SK-N-SH (cell line): ENCODE data around the gene PIK3R3. TPM values are rescaled to one million over a fixed set of nuclear protein-coding genes. Genes with fewer than 3 reads are reported as not detected.

Experiments
- CTCF ChIA-PET: fragments of 300-600, 350-600 bp; formaldehyde crosslinking; extraction: SDS; loops from one replicate; lab custom pipeline; 2021; lab: Yijun Ruan, JAX
- POLR2A ChIA-PET: fragments of 350-600 bp; sonication (Branson Sonifier 250); formaldehyde crosslinking; extraction: SDS; loops from one replicate; lab custom pipeline; 2020; ENCODE audit warnings: antibody characterized with exemption, inconsistent platforms; lab: Yijun Ruan, JAX
- DNase-seq: peaks from one replicate; pipeline ENCODE4 v3.0.0; 2012
- H2AFZ ChIP-seq: fragments of 200-600 bp; sonication (generic); 2 replicates; pipeline ENCODE4 v1.8.1; 2016; ENCODE audit warnings: antibody characterized with exemption, mild to moderate bottlenecking, low read depth
- H3F3A ChIP-seq: fragments of 200-600 bp; sonication (generic); replicated peaks from 2 replicates; pipeline ENCODE3; 2016; ENCODE audit warnings: antibody characterized with exemption, mild to moderate bottlenecking; ENCODE audit not compliant: insufficient read depth
- H3K27ac ChIP-seq, 2 experiments: fragments of 200-500 bp in 1 of 2; fragments of 200-600 bp in 1 of 2; sonication (Bioruptor generic) in 1 of 2; sonication (generic), shearing (Covaris generic) in 1 of 2; 2 replicates each; pipeline versions ENCODE4 v1.5.1 to v1.6.1; 2014 to 2016; ENCODE audit warnings: low read depth in 2 of 2, inconsistent platforms in 1 of 2, low read length in 1 of 2, mild to moderate bottlenecking in 1 of 2, mixed read lengths in 1 of 2
- H3K27me3 ChIP-seq: fragments of 200-600 bp; sonication (generic), shearing (Covaris generic); 2 replicates; pipeline ENCODE4 v1.6.1; 2016; ENCODE audit warnings: mixed run types; ENCODE audit not compliant: insufficient read depth
- H3K36me3 ChIP-seq, 2 experiments: fragments of 200-500 bp in 1 of 2; fragments of 200-600 bp in 1 of 2; sonication (Bioruptor generic) in 1 of 2; sonication (generic) in 1 of 2; replicated peaks in 1 of 2; 2 replicates each; pipeline versions ENCODE3 to v1.5.1; 2014 to 2016; ENCODE audit warnings: low read length in 1 of 2, mild to moderate bottlenecking in 1 of 2; ENCODE audit not compliant: insufficient read depth in 2 of 2, control insufficient read depth in 1 of 2
- H3K4me1 ChIP-seq, 2 experiments: fragments of 200-500 bp in 1 of 2; fragments of 200-600 bp in 1 of 2; sonication (Bioruptor generic) in 1 of 2; sonication (generic), shearing (Covaris generic) in 1 of 2; 2 replicates each; pipeline versions ENCODE4 v1.5.1 to v1.6.1; 2014 to 2016; ENCODE audit warnings: low read depth in 1 of 2, low read length in 1 of 2, mixed run types in 1 of 2; ENCODE audit not compliant: insufficient read depth in 2 of 2, control insufficient read depth in 1 of 2
- H3K4me2 ChIP-seq: fragments of 200-600 bp; sonication (generic), shearing (Covaris generic); 2 replicates; pipeline ENCODE4 v1.6.1; 2017; ENCODE audit warnings: mixed run types
- H3K4me3 ChIP-seq, 2 experiments: fragments of 200-500 bp in 1 of 2; fragments of 200-600 bp in 1 of 2; sonication (Bioruptor generic) in 1 of 2; sonication (generic), shearing (Covaris generic) in 1 of 2; 2 replicates each; pipeline versions ENCODE4 v1.5.1 to v1.8.1; 2014 to 2016; ENCODE audit warnings: low read depth in 2 of 2, inconsistent platforms in 1 of 2, low read length in 1 of 2, mild to moderate bottlenecking in 1 of 2, mixed read lengths in 1 of 2, moderate library complexity in 1 of 2
- H3K79me2 ChIP-seq: fragments of 200-600 bp; sonication (generic); 2 replicates; pipeline ENCODE4 v1.8.1; 2017; ENCODE audit warnings: mild to moderate bottlenecking; ENCODE audit not compliant: insufficient read depth
- H3K9ac ChIP-seq: fragments of 200-600 bp; sonication (generic); 2 replicates; pipeline ENCODE4 v1.6.1; 2017; ENCODE audit warnings: mixed run types
- H3K9me2 ChIP-seq: fragments of 200-600 bp; sonication (generic); 2 replicates; pipeline ENCODE4 v1.6.1; 2017; ENCODE audit warnings: mixed run types
- H3K9me3 ChIP-seq: fragments of 200-600 bp; sonication (generic); 2 replicates; pipeline ENCODE4 v1.6.1; 2017; ENCODE audit warnings: mixed run types, mild to moderate bottlenecking, moderate library complexity
- H4K20me1 ChIP-seq: fragments of 200-600 bp; sonication (generic); 2 replicates; pipeline ENCODE4 v1.6.1; 2017; ENCODE audit warnings: mild to moderate bottlenecking, mixed run types; ENCODE audit not compliant: insufficient read depth
- CHD2 ChIP-seq: fragments of 150-350 bp; IDR thresholded peaks from 2 replicates; pipeline ENCODE4 v1.6.1; 2018; ENCODE audit warnings: low read length; ENCODE audit not compliant: partially characterized antibody
- EP300 ChIP-seq, 2 experiments: IDR thresholded peaks; 2 replicates each; pipeline versions ENCODE4 v1.4.0 to v1.6.1; 2012; ENCODE audit warnings: borderline replicate concordance in 1 of 2, low read depth in 1 of 2, low read length in 1 of 2
- IRF3 ChIP-seq: fragments of 150-350 bp; IDR thresholded peaks from 2 replicates; pipeline ENCODE4 v1.6.1; 2016; ENCODE audit warnings: mild to moderate bottlenecking, low read depth, low read length
- JUND ChIP-seq: IDR thresholded peaks from 2 replicates; pipeline ENCODE4 v1.4.0; 2012
- MXI1 ChIP-seq: IDR thresholded peaks from 2 replicates; pipeline ENCODE4 v1.6.1; 2012; ENCODE audit warnings: mild to moderate bottlenecking, low read depth, low read length, improper control_type of control experiment
- POLR2AphosphoS5 ChIP-seq: IDR thresholded peaks from 2 replicates; pipeline ENCODE4 v1.6.1; 2012; ENCODE audit warnings: low read depth, low read length
- RFX5 ChIP-seq: IDR thresholded peaks from 2 replicates; pipeline ENCODE4 v1.6.1; 2012; ENCODE audit warnings: mild to moderate bottlenecking, improper control_type of control experiment, low read length
- TCF12 ChIP-seq: IDR thresholded peaks from 2 replicates; pipeline ENCODE4 v1.4.0; 2012
- USF2 ChIP-seq: fragments of 150-350 bp; IDR thresholded peaks from 2 replicates; pipeline ENCODE4 v1.6.1; 2017; ENCODE audit warnings: antibody characterized with exemption, low read length, low read depth, borderline replicate concordance
- YY1 ChIP-seq: IDR thresholded peaks from 2 replicates; pipeline ENCODE4 v1.4.0; 2012; ENCODE audit warnings: low read depth, mild to moderate bottlenecking
- WGBS: methylation state at CpG from one replicate; pipeline ENCODE4 v1.1.6; 2017; ENCODE audit warnings: low lambda C conversion rate; 5-methylcytosine and 5-hydroxymethylcytosine counted together
- polyA plus RNA-seq, 3 experiments: library from polyadenylated mRNA; depleted of rRNA; stranded (reverse); fragments of >200 nt; gene quantifications; 2 replicates each; pipeline ENCODE4 v1.2.3, GENCODE V29; 2012
- TF ChIP-seq, protein P1 (sequence below): IDR thresholded peaks from 2 replicates; pipeline ENCODE4 v1.6.1; 2012; ENCODE audit warnings: mild to moderate bottlenecking, low read depth, low read length, moderate library complexity

The PIK3R3 gene
- polyA plus RNA-seq, 1 of the 3 experiments (the other 2 are of a cell fraction), result 4.0 TPM

- Histone ChIP-seq H2AFZ (no peak overlapping the region), H3K27ac (no peak overlapping the region), H3K9me3 (no peaks in the 10 kb centered on the region), H3K4me1 (peaks cover 0 to 9% of the 10 kb centered on the region in 2 experiments; a peak in 2 of 4 replicates), H3F3A (no peaks in the 10 kb centered on the region), H3K27me3 (no peaks in the 10 kb centered on the region), H3K36me3 (peaks cover 0 to 34% of the 10 kb centered on the region in 2 experiments), H3K9me2 (no peaks in the 10 kb centered on the region), H4K20me1 (no peaks in the 10 kb centered on the region), H3K4me3 (no peak overlapping the region), H3K4me2 (no peak overlapping the region), H3K79me2 (no peaks in the 10 kb centered on the region), H3K9ac (no peak overlapping the region)
- DNase-seq, result no peak
- ChIA-PET POLR2A (no interaction called here), CTCF (interaction anchor here (0.6 to 5.8 kb wide), 7 partner anchors 11 to 189 kb away, joined by 3 to 57 read pairs (median 3); no protein-coding TSS in a partner anchor)
- TF ChIP-seq EP300 (IDR thresholded peaks at IDR 0.05; ENCODE audit: borderline replicate concordance in 1 of 2, low read depth in 1 of 2, low read length in 1 of 2), result no peak
- no peak for TF ChIP-seq JUND
- no peak for TF ChIP-seq IRF3
- no peak for TF ChIP-seq YY1
- no peak for TF ChIP-seq POLR2AphosphoS5
- TF ChIP-seq, protein P1, sequence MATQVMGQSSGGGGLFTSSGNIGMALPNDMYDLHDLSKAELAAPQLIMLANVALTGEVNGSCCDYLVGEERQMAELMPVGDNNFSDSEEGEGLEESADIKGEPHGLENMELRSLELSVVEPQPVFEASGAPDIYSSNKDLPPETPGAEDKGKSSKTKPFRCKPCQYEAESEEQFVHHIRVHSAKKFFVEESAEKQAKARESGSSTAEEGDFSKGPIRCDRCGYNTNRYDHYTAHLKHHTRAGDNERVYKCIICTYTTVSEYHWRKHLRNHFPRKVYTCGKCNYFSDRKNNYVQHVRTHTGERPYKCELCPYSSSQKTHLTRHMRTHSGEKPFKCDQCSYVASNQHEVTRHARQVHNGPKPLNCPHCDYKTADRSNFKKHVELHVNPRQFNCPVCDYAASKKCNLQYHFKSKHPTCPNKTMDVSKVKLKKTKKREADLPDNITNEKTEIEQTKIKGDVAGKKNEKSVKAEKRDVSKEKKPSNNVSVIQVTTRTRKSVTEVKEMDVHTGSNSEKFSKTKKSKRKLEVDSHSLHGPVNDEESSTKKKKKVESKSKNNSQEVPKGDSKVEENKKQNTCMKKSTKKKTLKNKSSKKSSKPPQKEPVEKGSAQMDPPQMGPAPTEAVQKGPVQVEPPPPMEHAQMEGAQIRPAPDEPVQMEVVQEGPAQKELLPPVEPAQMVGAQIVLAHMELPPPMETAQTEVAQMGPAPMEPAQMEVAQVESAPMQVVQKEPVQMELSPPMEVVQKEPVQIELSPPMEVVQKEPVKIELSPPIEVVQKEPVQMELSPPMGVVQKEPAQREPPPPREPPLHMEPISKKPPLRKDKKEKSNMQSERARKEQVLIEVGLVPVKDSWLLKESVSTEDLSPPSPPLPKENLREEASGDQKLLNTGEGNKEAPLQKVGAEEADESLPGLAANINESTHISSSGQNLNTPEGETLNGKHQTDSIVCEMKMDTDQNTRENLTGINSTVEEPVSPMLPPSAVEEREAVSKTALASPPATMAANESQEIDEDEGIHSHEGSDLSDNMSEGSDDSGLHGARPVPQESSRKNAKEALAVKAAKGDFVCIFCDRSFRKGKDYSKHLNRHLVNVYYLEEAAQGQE, result no peak
- no peak for TF ChIP-seq CHD2
- TF ChIP-seq USF2, result no peak
- no peak for TF ChIP-seq TCF12
- TF ChIP-seq RFX5, result no peak
- no peak for TF ChIP-seq MXI1
- WGBS, result 95% methylated on average over 24 of the region's 27 CpGs
Measured at GRCh38 chr1:46034601-46035516, 97.6 kb downstream of the PIK3R3 start.
